K562 (cell line): ENCODE measurements around the gene NSF. TPM values are rescaled to one million over a fixed set of nuclear protein-coding genes. Genes with fewer than 3 reads are reported as not detected.

Experiments used
- ATAC-seq: fragments of 200-7000 bp; cut with Tn5 transposase; 3 replicates; pipeline ENCODE4 v1.9.1; 2020; ENCODE audit warnings: moderate library complexity
- BruUV-seq: library from RNA; stranded (reverse); fragments of 400-500 nt; replicated peaks from 2 replicates; lab custom pipeline; 2021; lab: Mats Ljungman, UMichigan
- CTCF ChIA-PET: fragments of 300-600 bp; formaldehyde crosslinking; extraction: SDS; loops from one replicate; lab custom pipeline; 2021; ENCODE audit warnings: low intra/inter-chr PET ratio; lab: Yijun Ruan, JAX
- POLR2A ChIA-PET: fragments of 300-600, 350-650 bp; sonication (Branson Sonifier 250); formaldehyde crosslinking; extraction: SDS; loops from one replicate; lab custom pipeline; 2021; ENCODE audit warnings: antibody characterized with exemption, inconsistent platforms; lab: Yijun Ruan, JAX
- DNase-seq, 4 experiments: peaks; one replicate each; pipeline versions ENCODE4 v3.0.0 to v3.0.0-alpha.2; 2011 to 2018; ENCODE audit warnings: low spot score in 3 of 4, mixed read lengths in 3 of 4; ENCODE audit errors: extremely low read depth in 1 of 4
- FAIRE-seq: peaks from 2 replicates; lab custom pipeline; 2011; peaks lifted over from hg19 to GRCh38; lab: Jason Lieb, UNC
- H2AFZ ChIP-seq: 2 replicates; pipeline ENCODE4 v1.6.0; 2011; ENCODE audit warnings: low read depth, low read length, control low read depth, inconsistent platforms
- H3K27ac ChIP-seq: fragments of 200-600 bp; 3 replicates; pipeline ENCODE4 v1.8.0; 2011; ENCODE audit warnings: low read depth, mild to moderate bottlenecking, control low read depth, inconsistent platforms, low read length, moderate library complexity, mixed read lengths; ENCODE audit errors: extremely low read depth
- H3K27me3 ChIP-seq, 2 experiments: fragments of 300-600 bp in 1 of 2; 2 replicates in 1 of 2; 3 replicates in 1 of 2; pipeline versions ENCODE4 v1.6.0 to v1.8.0; 2011; ENCODE audit warnings: inconsistent platforms in 2 of 2, low read length in 2 of 2, mild to moderate bottlenecking in 1 of 2, mixed read lengths in 1 of 2, moderate library complexity in 1 of 2; ENCODE audit not compliant: control insufficient read depth in 2 of 2, insufficient read depth in 2 of 2
- H3K36me3 ChIP-seq: fragments of 300-600 bp; 3 replicates; pipeline ENCODE4 v1.8.0; 2011; ENCODE audit warnings: mild to moderate bottlenecking, low read length, inconsistent platforms; ENCODE audit not compliant: control insufficient read depth, insufficient read depth
- H3K4me1 ChIP-seq, 2 experiments: fragments of 200-600 bp in 1 of 2; replicated peaks in 1 of 2; 2 replicates in 1 of 2; 3 replicates in 1 of 2; pipeline versions ENCODE4 v1.5.1 to v1.8.0; 2011; ENCODE audit warnings: inconsistent platforms in 2 of 2, low read length in 2 of 2, mild to moderate bottlenecking in 1 of 2, mixed read lengths in 1 of 2, moderate library complexity in 1 of 2; ENCODE audit not compliant: control insufficient read depth in 2 of 2, insufficient read depth in 2 of 2
- H3K4me2 ChIP-seq: 2 replicates; pipeline ENCODE4 v1.6.1; 2011; ENCODE audit warnings: low read length, control low read depth, inconsistent platforms, mixed read lengths; ENCODE audit not compliant: insufficient read depth
- H3K4me3 ChIP-seq: fragments of 200-600 bp; sonication (generic), shearing (Covaris generic); 2 replicates; pipeline ENCODE4 v1.5.1; 2016; ENCODE audit warnings: control low read depth, inconsistent platforms
- H3K79me2 ChIP-seq: fragments of 200-600 bp; 3 replicates; pipeline ENCODE4 v1.8.0; 2011; ENCODE audit warnings: low read length, inconsistent platforms; ENCODE audit not compliant: control insufficient read depth, insufficient read depth
- H3K9ac ChIP-seq, 2 experiments: 2 replicates each; pipeline versions ENCODE4 v1.6.0 to v1.6.1; 2011; ENCODE audit warnings: low read depth in 2 of 2, low read length in 2 of 2, control low read depth in 1 of 2, inconsistent platforms in 1 of 2, mild to moderate bottlenecking in 1 of 2, mixed read lengths in 1 of 2; ENCODE audit not compliant: insufficient read depth in 1 of 2
- H3K9me1 ChIP-seq: one replicate; pipeline ENCODE4 v1.6.0; 2011; ENCODE audit warnings: inconsistent platforms, mild to moderate bottlenecking, low read length, moderate library complexity; ENCODE audit not compliant: control insufficient read depth, insufficient read depth
- H3K9me3 ChIP-seq: replicated peaks from 2 replicates; pipeline ENCODE4 v1.5.1; 2011; ENCODE audit warnings: low read depth, low read length, inconsistent platforms; ENCODE audit not compliant: control insufficient read depth, insufficient read depth
- H4K20me1 ChIP-seq: replicated peaks from 2 replicates; pipeline ENCODE4 v1.6.1; 2011; ENCODE audit warnings: low read length, inconsistent platforms, mixed read lengths; ENCODE audit not compliant: control insufficient read depth, insufficient read depth
- NELFE ChIP-seq: IDR thresholded peaks from 2 replicates; pipeline ENCODE4 v1.6.1; 2011; ENCODE audit warnings: mild to moderate bottlenecking; ENCODE audit not compliant: insufficient read depth, insufficient read length
- TBP ChIP-seq: optimal IDR thresholded peaks from 2 replicates; pipeline ENCODE3; 2011; ENCODE audit warnings: low read depth, low read length, improper control_type of control experiment
- WGBS: fragments of 100-300 bp; shearing (Covaris generic); methylation state at CpG from one replicate; pipeline ENCODE4 v1.1.6; 2016; ENCODE audit warnings: low coverage, mixed read lengths; ENCODE audit not compliant: insufficient coverage; ENCODE audit errors: missing lambda C conversion rate; 5-methylcytosine and 5-hydroxymethylcytosine counted together
- in situ Hi-C: fragments of 300-500 bp; cut with MboI; formaldehyde crosslinking; loops from 4 replicates; pipeline ENCODE4 v1.15.0; 2018; ENCODE audit warnings: inconsistent platforms, mixed read lengths
- intact Hi-C: fragments of 100-400 bp; cut with micrococcal nuclease; formaldehyde crosslinking; loops from 2 replicates; pipeline ENCODE4 v1.14.2; 2022
- polyA plus RNA-seq, 8 experiments: library from polyadenylated mRNA; depleted of rRNA in 4 of 8; stranded (reverse) in 5 of 8; unstranded in 3 of 8; fragments of >200 nt; fragmentation: Nextera tagmentation in 2 of 8; fragmentation: Illumina TruSeq in 1 of 8; extraction: Ambion mirVana in 2 of 8; extraction: Trizol in 1 of 8; gene quantifications; 2 replicates each; pipeline versions ENCODE4 v1.2.1 to v1.2.3, GENCODE V29; 2011 to 2014; ENCODE audit warnings: inconsistent platforms in 1 of 8, missing spikeins in 1 of 8
- total RNA-seq, 7 experiments: library from RNA; depleted of rRNA in 6 of 7; stranded (reverse); fragments of >200 nt in 6 of 7; fragmentation: Illumina TruSeq in 2 of 7; extraction: Trizol in 2 of 7; gene quantifications; 2 replicates each; pipeline versions ENCODE4 v1.2.1 to v1.2.3, GENCODE V29; 2011 to 2021; ENCODE audit warnings: low replicate concordance in 1 of 7
- TF ChIP-seq, protein P1 (sequence below): fragments of 450-650 bp; IDR thresholded peaks from 2 replicates; pipeline ENCODE4 v1.6.1; 2017; ENCODE audit warnings: antibody characterized with exemption, mild to moderate bottlenecking

Gene NSF
- total and polyA plus RNA-seq, 9 of the 15 experiments (the other 6 are each of a cell fraction or from before 2014, with no cell fraction given) = 16.7 to 39.8 (median 36.7) TPM

DNA sequence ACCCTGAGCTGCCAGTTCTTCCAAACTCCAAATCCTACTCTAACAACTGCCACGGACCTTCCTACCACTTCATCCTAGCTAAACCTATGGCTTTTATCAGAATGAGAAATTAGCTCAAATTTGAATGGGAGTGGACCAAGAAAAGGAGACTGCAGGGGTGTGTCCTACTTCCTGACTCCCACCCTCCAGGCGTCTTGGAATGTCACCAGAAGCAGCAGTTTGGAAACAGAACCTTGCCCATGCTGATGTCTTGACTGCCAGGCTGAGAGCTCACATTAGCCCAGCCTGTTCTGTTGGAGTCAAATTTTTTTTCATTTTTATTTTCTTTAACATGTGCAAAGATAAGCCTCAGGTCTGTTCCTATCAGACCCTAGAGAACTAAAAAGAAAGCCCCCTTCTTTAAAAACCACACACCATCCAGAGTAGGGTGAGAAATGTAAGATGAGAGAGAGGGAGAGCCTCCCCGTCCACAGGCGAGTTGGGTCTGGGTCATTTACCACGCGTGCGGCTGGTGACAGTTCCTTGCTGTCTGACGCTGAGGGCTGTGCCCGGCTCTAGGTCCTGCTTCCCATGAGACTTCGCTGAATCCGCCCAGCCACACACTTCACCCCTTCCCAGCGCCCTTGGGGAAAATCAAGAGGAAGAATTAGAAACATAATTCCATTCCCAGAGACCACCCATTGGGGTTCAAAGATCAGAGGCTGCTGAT, 173.7 kb downstream of the NSF start:
- peak overlapping the region; percentile 47 to 84 for H3K9ac ChIP-seq
- peak; percentile 17 for ATAC-seq
- ChIA-PET CTCF (no interaction called here), POLR2A (interaction anchor here (0.7 to 1.9 kb wide), 6 partner anchors 11 to 32 kb away, joined by 3 to 7 read pairs (median 4); no protein-coding TSS in a partner anchor)
- no peaks in the 10 kb centered on the region for H3K9me3 ChIP-seq
- no peak for DNase-seq
- BruUV-seq = TSS peak; percentile 24
- no peaks in the 10 kb centered on the region for H4K20me1 ChIP-seq
- peaks cover 23 to 31% of the 10 kb centered on the region in 2 experiments for H3K4me1 ChIP-seq
- no peak for FAIRE-seq
- TF ChIP-seq, protein P1, sequence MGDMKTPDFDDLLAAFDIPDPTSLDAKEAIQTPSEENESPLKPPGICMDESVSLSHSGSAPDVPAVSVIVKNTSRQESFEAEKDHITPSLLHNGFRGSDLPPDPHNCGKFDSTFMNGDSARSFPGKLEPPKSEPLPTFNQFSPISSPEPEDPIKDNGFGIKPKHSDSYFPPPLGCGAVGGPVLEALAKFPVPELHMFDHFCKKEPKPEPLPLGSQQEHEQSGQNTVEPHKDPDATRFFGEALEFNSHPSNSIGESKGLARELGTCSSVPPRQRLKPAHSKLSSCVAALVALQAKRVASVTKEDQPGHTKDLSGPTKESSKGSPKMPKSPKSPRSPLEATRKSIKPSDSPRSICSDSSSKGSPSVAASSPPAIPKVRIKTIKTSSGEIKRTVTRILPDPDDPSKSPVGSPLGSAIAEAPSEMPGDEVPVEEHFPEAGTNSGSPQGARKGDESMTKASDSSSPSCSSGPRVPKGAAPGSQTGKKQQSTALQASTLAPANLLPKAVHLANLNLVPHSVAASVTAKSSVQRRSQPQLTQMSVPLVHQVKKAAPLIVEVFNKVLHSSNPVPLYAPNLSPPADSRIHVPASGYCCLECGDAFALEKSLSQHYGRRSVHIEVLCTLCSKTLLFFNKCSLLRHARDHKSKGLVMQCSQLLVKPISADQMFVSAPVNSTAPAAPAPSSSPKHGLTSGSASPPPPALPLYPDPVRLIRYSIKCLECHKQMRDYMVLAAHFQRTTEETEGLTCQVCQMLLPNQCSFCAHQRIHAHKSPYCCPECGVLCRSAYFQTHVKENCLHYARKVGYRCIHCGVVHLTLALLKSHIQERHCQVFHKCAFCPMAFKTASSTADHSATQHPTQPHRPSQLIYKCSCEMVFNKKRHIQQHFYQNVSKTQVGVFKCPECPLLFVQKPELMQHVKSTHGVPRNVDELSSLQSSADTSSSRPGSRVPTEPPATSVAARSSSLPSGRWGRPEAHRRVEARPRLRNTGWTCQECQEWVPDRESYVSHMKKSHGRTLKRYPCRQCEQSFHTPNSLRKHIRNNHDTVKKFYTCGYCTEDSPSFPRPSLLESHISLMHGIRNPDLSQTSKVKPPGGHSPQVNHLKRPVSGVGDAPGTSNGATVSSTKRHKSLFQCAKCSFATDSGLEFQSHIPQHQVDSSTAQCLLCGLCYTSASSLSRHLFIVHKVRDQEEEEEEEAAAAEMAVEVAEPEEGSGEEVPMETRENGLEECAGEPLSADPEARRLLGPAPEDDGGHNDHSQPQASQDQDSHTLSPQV = peak; percentile 34; the same call in 1 of the 2 replicates
- TF ChIP-seq TBP = peak; percentile 6
- no peak for TF ChIP-seq NELFE
- no peaks in the 10 kb centered on the region for H3K27me3 ChIP-seq
- in situ Hi-C loops (loop anchor here (25.0 kb wide), 1 partner anchor 327 kb away; no protein-coding TSS in a partner anchor), intact Hi-C loops (no loop called here)
- WGBS = 62% methylated on average over 12 of the region's 12 CpGs
- H3K9me1 ChIP-seq = no peaks in the 10 kb centered on the region
- no peak overlapping the region for H3K4me3 ChIP-seq
- peak overlapping the region; percentile 74 for H3K27ac ChIP-seq
- H3K36me3 ChIP-seq = no peaks in the 10 kb centered on the region; the same call in 2 of the 3 replicates
- peak overlapping the region; percentile 70 for H3K4me2 ChIP-seq
- H3K79me2 ChIP-seq = no peaks in the 10 kb centered on the region; the same call in 2 of the 3 replicates
- H2AFZ ChIP-seq = peak overlapping the region; percentile 91
